SU-DHL-6 (cell line): ENCODE data around the gene SEC61A1.

Source experiments
- CTCF ChIP-seq: fragments of 200-600 bp; sonication (generic); IDR thresholded peaks from one replicate; pipeline ENCODE4 v1.5.1; 2017; ENCODE audit warnings: antibody characterized with exemption, mild to moderate bottlenecking, low read length, moderate library complexity; ENCODE audit not compliant: insufficient read depth, poor library complexity, severe bottlenecking
- EZH2phosphoT487 ChIP-seq: fragments of 200-600 bp; sonication (generic), shearing (Covaris generic); conservative IDR thresholded peaks from 2 replicates; pipeline ENCODE4 v1.6.1; 2018; ENCODE audit warnings: mild to moderate bottlenecking, antibody characterized with exemption, low read length, moderate library complexity, mixed read lengths

DNA sequence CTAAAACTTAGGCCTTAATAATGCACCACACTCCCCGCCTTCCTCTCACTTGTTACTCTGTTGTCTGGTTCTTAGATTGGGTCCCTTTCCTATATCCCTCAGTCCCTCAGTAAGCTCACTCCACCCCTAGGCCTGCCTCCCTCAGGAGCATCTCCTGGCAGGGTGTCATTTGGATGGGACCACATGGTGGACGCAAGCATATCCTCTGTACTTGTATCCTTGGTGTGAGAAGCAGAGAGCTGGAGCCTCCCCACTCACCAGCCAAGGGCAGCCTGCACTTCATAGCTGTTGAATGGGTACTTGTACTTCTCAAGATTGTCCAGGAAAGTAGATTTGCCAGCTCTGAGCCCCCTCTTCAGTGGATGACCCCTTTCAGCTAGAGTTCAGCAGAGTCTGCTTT is 11.6 kb downstream of the SEC61A1 start:
- no peak for TF ChIP-seq CTCF
- TF ChIP-seq EZH2phosphoT487, result no peak
